PC-9 (cell line): ENCODE results near the gene STK36. TPM values are rescaled to one million over a fixed set of nuclear protein-coding genes. Genes with fewer than 3 reads are reported as not detected.

Experiments used
- BruUV-seq: library from RNA; stranded (reverse); fragments of 400-500 nt; replicated peaks from 2 replicates; lab custom pipeline; 2021; lab: Mats Ljungman, UMichigan
- CTCF ChIA-PET: fragments of 300-600 bp; sonication (Branson Sonifier 250); formaldehyde crosslinking; loops from one replicate; lab custom pipeline; 2022; ENCODE audit warnings: antibody characterized with exemption; lab: Charles Lee
- POLR2A ChIA-PET: fragments of 300-600 bp; sonication (Branson Sonifier 250); formaldehyde crosslinking; loops from one replicate; lab custom pipeline; 2022; ENCODE audit warnings: antibody characterized with exemption; ENCODE audit not compliant: unreplicated experiment; lab: Charles Lee
- DNase-seq, 2 experiments: peaks; one replicate each; pipeline versions ENCODE4 v3.0.0 to v3.0.0-alpha.2; 2015 to 2022; ENCODE audit warnings: mixed read lengths in 1 of 2
- H2AFZ ChIP-seq: fragments of 200-600 bp; sonication (generic); 2 replicates; pipeline ENCODE4 v1.8.1; 2017; ENCODE audit warnings: antibody characterized with exemption
- H3F3A ChIP-seq: fragments of 200-600 bp; sonication (generic); 2 replicates; pipeline ENCODE4 v1.8.1; 2017; ENCODE audit warnings: antibody characterized with exemption, mild to moderate bottlenecking, low read depth; ENCODE audit not compliant: insufficient read depth
- H3K27ac ChIP-seq: fragments of 200-600 bp; sonication (generic); 2 replicates; pipeline ENCODE4 v1.6.1; 2016; ENCODE audit warnings: mixed run types
- H3K27me3 ChIP-seq: fragments of 200-600 bp; sonication (generic); 2 replicates; pipeline ENCODE4 v1.6.1; 2016; ENCODE audit warnings: low read depth, mixed run types; ENCODE audit not compliant: insufficient read depth
- H3K36me3 ChIP-seq: fragments of 200-600 bp; sonication (generic); 2 replicates; pipeline ENCODE4 v1.6.1; 2016; ENCODE audit warnings: low read depth, mixed run types
- H3K4me1 ChIP-seq: fragments of 200-600 bp; sonication (generic); replicated peaks from 2 replicates; pipeline ENCODE4 v1.6.1; 2016; ENCODE audit warnings: mixed run types; ENCODE audit not compliant: insufficient read depth
- H3K4me2 ChIP-seq: fragments of 200-600 bp; sonication (generic); 2 replicates; pipeline ENCODE4 v1.6.1; 2017; ENCODE audit warnings: mixed run types
- H3K4me3 ChIP-seq: fragments of 200-600 bp; sonication (generic); 2 replicates; pipeline ENCODE4 v1.6.1; 2016; ENCODE audit warnings: mixed run types
- H3K79me2 ChIP-seq: fragments of 200-600 bp; sonication (generic); 2 replicates; pipeline ENCODE4 v1.6.1; 2017; ENCODE audit warnings: low read depth, mixed run types
- H3K9me2 ChIP-seq: fragments of 200-600 bp; sonication (generic); 2 replicates; pipeline ENCODE4 v1.8.1; 2017; ENCODE audit warnings: mild to moderate bottlenecking; ENCODE audit not compliant: insufficient read depth
- H3K9me3 ChIP-seq: fragments of 200-600 bp; sonication (generic); 2 replicates; pipeline ENCODE4 v1.8.1; 2016; ENCODE audit warnings: low read depth; ENCODE audit not compliant: insufficient read depth
- H4K20me1 ChIP-seq: fragments of 200-600 bp; sonication (generic); 2 replicates; pipeline ENCODE4 v1.8.1; 2017; ENCODE audit not compliant: insufficient read depth
- CTCF ChIP-seq: fragments of 200-600 bp; sonication (generic); conservative IDR thresholded peaks from 2 replicates; pipeline ENCODE4 v1.6.1; 2017; ENCODE audit warnings: mixed run types, antibody characterized with exemption, mild to moderate bottlenecking, moderate library complexity
- EZH2 ChIP-seq: fragments of 200-600 bp; sonication (generic); IDR thresholded peaks from 2 replicates; pipeline ENCODE4 v1.8.0; 2017; ENCODE audit warnings: antibody characterized with exemption, low read depth
- intact Hi-C: fragments of 100-400 bp; cut with micrococcal nuclease; formaldehyde crosslinking; loops from one replicate; pipeline ENCODE4 v1.10.0; 2022; ENCODE audit not compliant: unreplicated experiment
- total RNA-seq: library from RNA; stranded (reverse); gene quantifications from 2 replicates; pipeline ENCODE4 v1.2.3, GENCODE V29; 2021

The STK36 gene
- total RNA-seq, 1 experiment from 2014 or later = 52.9 TPM

DNA sequence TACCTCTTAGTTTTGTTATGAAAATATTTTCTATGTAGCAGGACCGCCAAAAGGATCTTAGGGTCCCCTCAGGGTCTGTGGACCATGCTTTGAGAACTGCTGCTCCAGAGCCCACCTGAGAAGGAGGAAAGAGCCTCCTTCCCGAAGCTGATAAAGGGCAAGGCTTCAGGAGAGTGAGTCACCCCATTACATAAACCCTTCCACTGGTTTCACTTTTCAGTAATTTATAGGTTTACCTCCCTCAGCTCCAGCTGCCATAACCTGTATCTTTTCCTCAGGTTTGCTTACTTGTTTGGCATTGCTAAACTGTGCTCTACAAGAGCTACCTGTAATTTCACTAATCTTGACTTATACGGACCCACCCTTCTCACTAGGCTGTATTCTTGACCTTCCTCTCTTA, 45.4 kb downstream of the STK36 start:
- Histone ChIP-seq H3K4me2 (peak overlapping the region; percentile 76), H3K36me3 (peaks cover 7% of the 10 kb centered on the region), H3K79me2 (peaks cover 88% of the 10 kb centered on the region), H3F3A (peaks cover 17% of the 10 kb centered on the region), H3K4me3 (peak overlapping the region; percentile 31; the same call in 1 of the 2 replicates), H3K9me3 (no peaks in the 10 kb centered on the region), H4K20me1 (peaks cover 16% of the 10 kb centered on the region; the same call in 1 of the 2 replicates), H3K9me2 (no peaks in the 10 kb centered on the region), H3K4me1 (peaks cover 25% of the 10 kb centered on the region), H3K27ac (peak overlapping the region; percentile 81), H2AFZ (no peak overlapping the region), H3K27me3 (no peaks in the 10 kb centered on the region)
- no TSS peak for BruUV-seq
- POLR2A ChIA-PET = interaction anchor here (0.6 kb wide), 1 partner anchor 11 kb away, joined by 7 read pairs; no protein-coding TSS in a partner anchor
- intact Hi-C loops = no loop called here
- TF ChIP-seq CTCF (no peak), EZH2 (no peak)
- DNase-seq = peak; percentile 23 to 81
- CTCF ChIA-PET = interaction anchor here (1.3 kb wide), 1 partner anchor 131 kb away, joined by 4 read pairs; no protein-coding TSS in a partner anchor

GRCh38 chr2:218718058-218718457, 46.2 kb downstream of the STK36 start:
- Histone ChIP-seq H2AFZ (no peak overlapping the region), H3K4me1 (peaks cover 18% of the 10 kb centered on the region), H3K36me3 (peaks cover 7% of the 10 kb centered on the region), H3K79me2 (peaks cover 88% of the 10 kb centered on the region), H3K9me3 (no peaks in the 10 kb centered on the region), H4K20me1 (peaks cover 20% of the 10 kb centered on the region; the same call in 1 of the 2 replicates), H3K9me2 (no peaks in the 10 kb centered on the region), H3K4me2 (peak overlapping the region; percentile 76), H3K4me3 (no peak overlapping the region; the same call in 1 of the 2 replicates), H3F3A (peaks cover 21% of the 10 kb centered on the region), H3K27me3 (no peaks in the 10 kb centered on the region), H3K27ac (peak overlapping the region; percentile 81)
- intact Hi-C loops = no loop called here
- no peak for DNase-seq
- no TSS peak for BruUV-seq
- ChIA-PET CTCF (interaction anchor here (1.3 kb wide), 1 partner anchor 130 kb away, joined by 4 read pairs; no protein-coding TSS in a partner anchor), POLR2A (no interaction called here)
- TF ChIP-seq EZH2 (no peak), CTCF (no peak)

- Histone ChIP-seq H2AFZ (no peak overlapping the region), H4K20me1 (peaks cover 20% of the 10 kb centered on the region; the same call in 1 of the 2 replicates), H3K36me3 (peaks cover 8% of the 10 kb centered on the region), H3F3A (peaks cover 23% of the 10 kb centered on the region), H3K4me3 (no peak overlapping the region), H3K4me1 (peaks cover 18% of the 10 kb centered on the region), H3K27me3 (no peaks in the 10 kb centered on the region), H3K79me2 (peaks cover 88% of the 10 kb centered on the region), H3K4me2 (no peak overlapping the region), H3K27ac (no peak overlapping the region), H3K9me2 (no peaks in the 10 kb centered on the region), H3K9me3 (no peaks in the 10 kb centered on the region)
- ChIA-PET POLR2A (no interaction called here), CTCF (no interaction called here)
- no peak for TF ChIP-seq CTCF
- TF ChIP-seq EZH2 = no peak
- intact Hi-C loops = no loop called here
- no peak for DNase-seq
- BruUV-seq = no TSS peak
These were observed 47.6 kb downstream of the STK36 start for GRCh38 chr2:218719457-218719856.
